Neural cell (in vitro differentiated cells): ENCODE measurements around the gene SCN8A. TPM values are rescaled to one million over a fixed set of nuclear protein-coding genes. Genes with fewer than 3 reads are reported as not detected.

Experiments used
- H2AFZ ChIP-seq: fragments of 200-600, 300-800 bp; sonication (generic), shearing (Covaris generic); 2 replicates; pipeline ENCODE4 v1.6.0; 2014; ENCODE audit warnings: low read depth, mild to moderate bottlenecking, antibody characterized with exemption, low read length, moderate library complexity
- H3F3A ChIP-seq: fragments of 200-600 bp; shearing (Covaris generic); 2 replicates; pipeline ENCODE4 v1.6.1; 2016; ENCODE audit warnings: mild to moderate bottlenecking, moderate library complexity, mixed read lengths, antibody characterized with exemption, low read length; ENCODE audit not compliant: insufficient read depth, poor library complexity, severe bottlenecking
- H3K27ac ChIP-seq: fragments of 200-600, 300-800 bp; sonication (generic), shearing (Covaris generic); 2 replicates; pipeline ENCODE4 v1.5.1; 2014; ENCODE audit warnings: mild to moderate bottlenecking, low read length, moderate library complexity
- H3K27me3 ChIP-seq: fragments of 300-800, 200-600 bp; sonication (generic), shearing (Covaris generic); 2 replicates; pipeline ENCODE4 v1.6.0; 2014; ENCODE audit warnings: mild to moderate bottlenecking, low read depth, low read length, moderate library complexity; ENCODE audit not compliant: insufficient read depth
- H3K36me3 ChIP-seq: fragments of 300-800, 200-600 bp; sonication (generic), shearing (Covaris generic); 2 replicates; pipeline ENCODE4 v1.5.1; 2014; ENCODE audit warnings: mild to moderate bottlenecking, antibody characterized with exemption, low read length, moderate library complexity; ENCODE audit not compliant: insufficient read depth
- H3K4me2 ChIP-seq: fragments of 300-800, 200-600 bp; sonication (generic), shearing (Covaris generic); 2 replicates; pipeline ENCODE4 v1.6.0; 2014; ENCODE audit warnings: mild to moderate bottlenecking, low read length
- H3K4me3 ChIP-seq: fragments of 300-800, 200-600 bp; sonication (generic), shearing (Covaris generic); 2 replicates; pipeline ENCODE4 v1.5.1; 2014; ENCODE audit warnings: mild to moderate bottlenecking, low read length, moderate library complexity
- H3K79me2 ChIP-seq: fragments of 200-600 bp; shearing (Covaris generic); replicated peaks from 2 replicates; pipeline ENCODE4 v1.6.0; 2014; ENCODE audit warnings: mild to moderate bottlenecking, low read length, moderate library complexity; ENCODE audit not compliant: insufficient read depth
- H3K9ac ChIP-seq: fragments of 300-800, 200-600 bp; sonication (generic), shearing (Covaris generic); 2 replicates; pipeline ENCODE4 v1.6.1; 2016; ENCODE audit warnings: mild to moderate bottlenecking, low read length, mixed read lengths
- H3K9me2 ChIP-seq: fragments of 200-600 bp; shearing (Covaris generic); 2 replicates; pipeline ENCODE4 v1.6.1; 2016; ENCODE audit warnings: mild to moderate bottlenecking, low read length, mixed read lengths; ENCODE audit not compliant: insufficient read depth
- H3K9me3 ChIP-seq: fragments of 200-600, 300-800 bp; sonication (generic), shearing (Covaris generic); 2 replicates; pipeline ENCODE4 v1.6.1; 2016; ENCODE audit warnings: mild to moderate bottlenecking, mixed run types, low read length, moderate library complexity, mixed read lengths
- H4K20me1 ChIP-seq: fragments of 200-600 bp; shearing (Covaris generic); 2 replicates; pipeline ENCODE4 v1.6.1; 2016; ENCODE audit warnings: mild to moderate bottlenecking, mixed run types; ENCODE audit not compliant: insufficient read depth
- CTCF ChIP-seq: fragments of 450-650 bp; IDR thresholded peaks from 2 replicates; pipeline ENCODE4 v1.5.1; 2014; ENCODE audit warnings: antibody characterized with exemption, mild to moderate bottlenecking, moderate library complexity; ENCODE audit not compliant: poor library complexity, severe bottlenecking
- EP300 ChIP-seq: fragments of 450-650 bp; conservative IDR thresholded peaks from 2 replicates; pipeline ENCODE4 v1.6.1; 2014; ENCODE audit warnings: antibody characterized with exemption, mild to moderate bottlenecking, moderate library complexity; ENCODE audit not compliant: poor library complexity, severe bottlenecking
- EZH2 ChIP-seq: fragments of 200-600, 300-800 bp; shearing (Covaris generic), sonication (generic); IDR thresholded peaks from 2 replicates; pipeline ENCODE4 v1.6.1; 2014; ENCODE audit warnings: antibody characterized with exemption, low read length, borderline replicate concordance, mild to moderate bottlenecking; ENCODE audit not compliant: insufficient read depth, poor library complexity, severe bottlenecking
- MXI1 ChIP-seq: fragments of 450-650 bp; conservative IDR thresholded peaks from 2 replicates; pipeline ENCODE4 v1.6.1; 2014; ENCODE audit warnings: antibody characterized with exemption, mild to moderate bottlenecking; ENCODE audit not compliant: poor library complexity, severe bottlenecking
- POLR2AphosphoS5 ChIP-seq: IDR thresholded peaks from 2 replicates; pipeline ENCODE4 v1.6.1; 2012
- RAD21 ChIP-seq: fragments of 450-650 bp; conservative IDR thresholded peaks from 2 replicates; pipeline ENCODE4 v1.6.1; 2014; ENCODE audit warnings: antibody characterized with exemption, mild to moderate bottlenecking, moderate library complexity
- REST ChIP-seq: IDR thresholded peaks from 2 replicates; pipeline ENCODE4 v1.6.1; 2012; ENCODE audit warnings: borderline replicate concordance
- SMC3 ChIP-seq: fragments of 450-650 bp; conservative IDR thresholded peaks from 2 replicates; pipeline ENCODE4 v1.6.1; 2014; ENCODE audit warnings: antibody characterized with exemption, mild to moderate bottlenecking, moderate library complexity; ENCODE audit not compliant: poor library complexity
- TAF1 ChIP-seq: IDR thresholded peaks from 2 replicates; pipeline ENCODE4 v1.6.1; 2012; ENCODE audit warnings: low read depth
- polyA plus RNA-seq: library from polyadenylated mRNA; depleted of rRNA; stranded (reverse); fragments of >200 nt; gene quantifications from 2 replicates; pipeline ENCODE4 v1.2.3, GENCODE V29; 2014

SCN8A gene
- polyA plus RNA-seq, 1 donor from 2014 or later, result 14.2 TPM

- Histone ChIP-seq H3K4me2 (no peak overlapping the region), H3K9ac (no peak overlapping the region)
These were observed 250.7 kb downstream of the SCN8A start for GRCh38 chr12:51841727-51842126.

GRCh38 chr12:51844854-51845253 is 253.8 kb downstream of the SCN8A start:
- H3K27ac ChIP-seq, result no peak overlapping the region
- no peaks in the 10 kb centered on the region for H3F3A ChIP-seq
- no peak overlapping the region for H3K9ac ChIP-seq
- no peak overlapping the region for H3K4me3 ChIP-seq
- H3K36me3 ChIP-seq, result no peaks in the 10 kb centered on the region
- H3K9me3 ChIP-seq, result no peaks in the 10 kb centered on the region
- H3K9me2 ChIP-seq, result no peaks in the 10 kb centered on the region
- no peak overlapping the region for H2AFZ ChIP-seq
- no peak overlapping the region for H3K4me2 ChIP-seq
- H4K20me1 ChIP-seq, result no peaks in the 10 kb centered on the region
- H3K27me3 ChIP-seq, result peaks cover 14% of the 10 kb centered on the region
- H3K79me2 ChIP-seq, result peaks cover 42% of the 10 kb centered on the region
- TF ChIP-seq MXI1 (no peak), TAF1 (no peak), SMC3 (no peak), POLR2AphosphoS5 (no peak), EP300 (no peak), EZH2 (no peak), REST (no peak), RAD21 (no peak)

More at GRCh38 chr12:51841727-51842126, 250.7 kb downstream of the SCN8A start:
- H3K27ac ChIP-seq, result no peak overlapping the region
- no peaks in the 10 kb centered on the region for H3K27me3 ChIP-seq
- no peaks in the 10 kb centered on the region for H3K9me3 ChIP-seq
- no peak overlapping the region for H2AFZ ChIP-seq
- no peaks in the 10 kb centered on the region for H3F3A ChIP-seq
- H3K79me2 ChIP-seq, result peaks cover 45% of the 10 kb centered on the region
- H3K9me2 ChIP-seq, result no peaks in the 10 kb centered on the region
- H4K20me1 ChIP-seq, result no peaks in the 10 kb centered on the region
- H3K4me3 ChIP-seq, result no peak overlapping the region
- H3K36me3 ChIP-seq, result no peaks in the 10 kb centered on the region
- TF ChIP-seq MXI1 (no peak), CTCF (no peak), RAD21 (no peak), TAF1 (no peak), REST (no peak), EZH2 (no peak), POLR2AphosphoS5 (no peak)
